ENCODE data around the gene C1orf174. TPM values are rescaled to one million over a fixed set of nuclear protein-coding genes. Genes with fewer than 3 reads are reported as not detected.

C1orf174 gene
- total and polyA plus RNA-seq, 2 donors (not counting 1 experiment from before 2014, with no cell fraction given) = 24.1 to 39.6 TPM

GRCh38 chr1:3928586-3928985, 28.5 kb upstream of the C1orf174 start:
- H3K9me3 ChIP-seq (ENCODE audit: control insufficient read depth, insufficient read depth, low read depth, low read length) = no peaks in the 10 kb centered on the region
- H3K4me1 ChIP-seq (ENCODE audit: control insufficient read depth, extremely low read depth, insufficient read depth, low read length) = no peaks in the 10 kb centered on the region
- H3K4me2 ChIP-seq (ENCODE audit: extremely low read depth, insufficient read depth, low read length) = no peak overlapping the region
- no peak overlapping the region for H2AFZ ChIP-seq (ENCODE audit: low read length)
- H3K36me3 ChIP-seq (ENCODE audit: control insufficient read depth, insufficient read depth, low read length) = no peaks in the 10 kb centered on the region
- H3K27ac ChIP-seq (ENCODE audit: insufficient read depth, low read length) = no peak overlapping the region
- no peaks in the 10 kb centered on the region for H3K27me3 ChIP-seq (ENCODE audit: control insufficient read depth, insufficient read depth, low read length)
- TF ChIP-seq EZH2 (IDR thresholded peaks at IDR 0.05; ENCODE audit: low read length, missing control alignments) (no peak), CTCF (conservative IDR thresholded peaks at IDR 0.05 in 1 of 2, IDR thresholded peaks at IDR 0.05 in 1 of 2; ENCODE audit: low read depth in 1 of 2, low read length in 2 of 2) (no peak)
- H4K20me1 ChIP-seq (ENCODE audit: control insufficient read depth, extremely low read depth, insufficient read depth, low read length) = no peaks in the 10 kb centered on the region
- no peaks in the 10 kb centered on the region for H3K79me2 ChIP-seq (ENCODE audit: control insufficient read depth, insufficient read depth, low read length)
- no peak overlapping the region for H3K4me3 ChIP-seq (replicated peaks in 1 of 4; ENCODE audit: control extremely low read depth in 1 of 4, insufficient read depth in 1 of 4, low read depth in 3 of 4, low read length in 4 of 4)
- no peak overlapping the region for H3K9ac ChIP-seq (ENCODE audit: insufficient read depth, low read length)
- no peak for DNase-seq (ENCODE audit: low read depth in 2 of 2)

- H3K4me3 ChIP-seq (replicated peaks in 1 of 4; ENCODE audit: control extremely low read depth in 1 of 4, insufficient read depth in 1 of 4, low read depth in 3 of 4, low read length in 4 of 4) = no peak overlapping the region
- H3K4me1 ChIP-seq (ENCODE audit: control insufficient read depth, extremely low read depth, insufficient read depth, low read length) = no peaks in the 10 kb centered on the region
- no peaks in the 10 kb centered on the region for H3K27me3 ChIP-seq (ENCODE audit: control insufficient read depth, insufficient read depth, low read length)
- no peak overlapping the region for H3K27ac ChIP-seq (ENCODE audit: insufficient read depth, low read length)
- H2AFZ ChIP-seq (ENCODE audit: low read length) = no peak overlapping the region
- no peaks in the 10 kb centered on the region for H3K9me3 ChIP-seq (ENCODE audit: control insufficient read depth, insufficient read depth, low read depth, low read length)
- H4K20me1 ChIP-seq (ENCODE audit: control insufficient read depth, extremely low read depth, insufficient read depth, low read length) = no peaks in the 10 kb centered on the region
- no peak overlapping the region for H3K4me2 ChIP-seq (ENCODE audit: extremely low read depth, insufficient read depth, low read length)
- H3K36me3 ChIP-seq (ENCODE audit: control insufficient read depth, insufficient read depth, low read length) = no peaks in the 10 kb centered on the region
- no peaks in the 10 kb centered on the region for H3K79me2 ChIP-seq (ENCODE audit: control insufficient read depth, insufficient read depth, low read length)
- no peak overlapping the region for H3K9ac ChIP-seq (ENCODE audit: insufficient read depth, low read length)
- no peak for DNase-seq (ENCODE audit: low read depth in 2 of 2)
- TF ChIP-seq CTCF (conservative IDR thresholded peaks at IDR 0.05 in 1 of 2, IDR thresholded peaks at IDR 0.05 in 1 of 2; ENCODE audit: low read depth in 1 of 2, low read length in 2 of 2) (no peak), EZH2 (IDR thresholded peaks at IDR 0.05; ENCODE audit: low read length, missing control alignments) (no peak)
Observed at GRCh38 chr1:3926956-3927355, 26.9 kb upstream of the C1orf174 start.

GRCh38 chr1:3925762-3926161, 25.7 kb upstream of the C1orf174 start:
- Histone ChIP-seq H3K27me3 (ENCODE audit: control insufficient read depth, insufficient read depth, low read length) (no peaks in the 10 kb centered on the region), H3K4me2 (ENCODE audit: extremely low read depth, insufficient read depth, low read length) (no peak overlapping the region), H3K4me1 (ENCODE audit: control insufficient read depth, extremely low read depth, insufficient read depth, low read length) (no peaks in the 10 kb centered on the region), H3K79me2 (ENCODE audit: control insufficient read depth, insufficient read depth, low read length) (no peaks in the 10 kb centered on the region), H3K4me3 (replicated peaks in 1 of 4; ENCODE audit: control extremely low read depth in 1 of 4, insufficient read depth in 1 of 4, low read depth in 3 of 4, low read length in 4 of 4) (no peak overlapping the region), H3K36me3 (ENCODE audit: control insufficient read depth, insufficient read depth, low read length) (no peaks in the 10 kb centered on the region), H2AFZ (ENCODE audit: low read length) (no peak overlapping the region), H3K9ac (ENCODE audit: insufficient read depth, low read length) (no peak overlapping the region), H4K20me1 (ENCODE audit: control insufficient read depth, extremely low read depth, insufficient read depth, low read length) (no peaks in the 10 kb centered on the region), H3K9me3 (ENCODE audit: control insufficient read depth, insufficient read depth, low read depth, low read length) (no peaks in the 10 kb centered on the region), H3K27ac (ENCODE audit: insufficient read depth, low read length) (no peak overlapping the region)
- DNase-seq (ENCODE audit: low read depth in 2 of 2) = no peak
- TF ChIP-seq EZH2 (IDR thresholded peaks at IDR 0.05; ENCODE audit: low read length, missing control alignments) = no peak
- TF ChIP-seq CTCF (conservative IDR thresholded peaks at IDR 0.05 in 1 of 2, IDR thresholded peaks at IDR 0.05 in 1 of 2; ENCODE audit: low read depth in 1 of 2, low read length in 2 of 2) = no peak

Measured in fibroblast of lung (primary cell).